ENCODE measurements around the gene NBAS.

NBAS gene

DNA sequence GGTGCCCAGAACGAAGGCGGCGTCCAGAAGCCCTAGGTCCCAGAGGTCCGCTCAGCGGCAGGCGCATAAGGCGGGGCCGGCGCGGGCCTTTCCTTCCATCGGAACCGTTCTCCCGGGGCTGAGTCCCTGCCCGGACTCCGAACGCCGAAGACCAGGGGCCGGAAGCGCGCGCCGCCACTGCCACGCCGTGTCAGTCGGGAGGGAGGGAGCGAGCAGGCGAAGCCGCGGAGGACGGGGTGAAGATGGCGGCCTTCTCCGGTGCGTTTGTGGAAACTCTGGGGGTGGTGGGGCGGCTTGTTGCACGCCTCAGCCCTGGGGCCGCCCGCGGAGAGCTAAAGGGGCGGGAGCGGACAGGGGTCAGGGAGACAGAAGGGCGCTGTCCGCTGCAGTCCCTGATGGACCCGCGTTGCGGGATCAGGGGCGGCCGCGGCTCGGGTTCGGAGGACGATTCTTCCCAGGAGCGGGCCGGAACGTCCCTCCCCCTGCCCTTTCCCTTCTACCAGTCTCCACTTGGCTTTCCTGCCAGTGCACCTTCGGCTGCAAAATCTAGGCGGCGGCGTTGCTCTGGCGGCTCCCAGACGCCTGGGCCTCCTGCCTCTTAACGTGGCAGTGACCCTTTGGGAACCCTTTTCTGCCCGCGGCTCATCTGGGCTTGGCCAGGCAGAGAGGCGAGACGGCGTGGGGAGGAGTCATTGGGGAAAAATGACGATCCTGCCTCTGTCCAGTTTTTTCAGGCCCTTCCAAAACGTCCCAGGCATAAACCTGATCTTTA is 30.7 kb upstream of the NBAS start, which contains the start of gene DDX1 (continued):
- TF ChIP-seq ZNF146 (tag by site-specific recombination; IDR thresholded peaks at IDR 0.05) (no peak; the same call in 1 of the 2 replicates), ZNF274 (IDR thresholded peaks at IDR 0.05; ENCODE audit: low read length) (no peak), ZNF274 (tag by site-specific recombination; IDR thresholded peaks at IDR 0.05; ENCODE audit: borderline replicate concordance) (no peak), KLF9 (tag by site-specific recombination; IDR thresholded peaks at IDR 0.05; ENCODE audit: low read depth) (peak; percentile 56; the same call in 1 of the 2 replicates), GLIS2 (tag by site-specific recombination; IDR thresholded peaks at IDR 0.05) (no peak), ZNF76 (tag by site-specific recombination; IDR thresholded peaks at IDR 0.05; ENCODE audit: borderline replicate concordance, low read depth) (peak; percentile 81; the same call in 1 of the 2 replicates), ZNF423 (tag by site-specific recombination; IDR thresholded peaks at IDR 0.05) (no peak), ZNF341 (tag by site-specific recombination; IDR thresholded peaks at IDR 0.05; ENCODE audit: low read depth) (peak; percentile 67), SP2 (tag by site-specific recombination; IDR thresholded peaks at IDR 0.05) (peak; percentile 63), ZNF843 (tag by site-specific recombination; IDR thresholded peaks at IDR 0.05) (no peak), ZNF184 (tag by site-specific recombination; IDR thresholded peaks at IDR 0.05) (0 out of 2 replicates have a peak, but pooled peaks have one; percentile 49), ZNF610 (tag by site-specific recombination; IDR thresholded peaks at IDR 0.05; ENCODE audit: borderline replicate concordance) (peak; percentile 70; the same call in 1 of the 2 replicates), ZFP3 (tag by site-specific recombination; IDR thresholded peaks at IDR 0.05; ENCODE audit: low read depth) (no peak), ZNF501 (tag by site-specific recombination; IDR thresholded peaks at IDR 0.05) (peak; percentile 96), ZNF654 (tag by site-specific recombination; IDR thresholded peaks at IDR 0.05; ENCODE audit: low read depth) (no peak), HOXC10 (CRISPR knock-in tag; IDR thresholded peaks at IDR 0.05) (peak; percentile 90; the same call in 1 of the 2 replicates), ZBTB48 (tag by site-specific recombination; IDR thresholded peaks at IDR 0.05) (peak; percentile 54), ZBTB7A (tag by site-specific recombination; IDR thresholded peaks at IDR 0.05; ENCODE audit: low read depth) (no peak), ZNF544 (tag by site-specific recombination; IDR thresholded peaks at IDR 0.05) (no peak), ZNF664 (tag by site-specific recombination; IDR thresholded peaks at IDR 0.05) (no peak), ZNF391 (tag by site-specific recombination; IDR thresholded peaks at IDR 0.05; ENCODE audit: borderline replicate concordance, low read depth) (peak; percentile 85; the same call in 1 of the 2 replicates), ZNF37A (tag by site-specific recombination; IDR thresholded peaks at IDR 0.05) (0 out of 2 replicates have a peak, but pooled peaks have one; percentile 36), ZNF2 (tag by site-specific recombination; IDR thresholded peaks at IDR 0.05) (peak; percentile 81), TRIM28 (IDR thresholded peaks at IDR 0.05; ENCODE audit: borderline replicate concordance, low read length) (peak; percentile 55; the same call in 1 of the 2 replicates), ZFP41 (tag by site-specific recombination; IDR thresholded peaks at IDR 0.05; ENCODE audit: borderline replicate concordance) (no peak), YY1 (tag by site-specific recombination; IDR thresholded peaks at IDR 0.05) (peak; percentile 84)
- TF ChIP-seq, protein P1, sequence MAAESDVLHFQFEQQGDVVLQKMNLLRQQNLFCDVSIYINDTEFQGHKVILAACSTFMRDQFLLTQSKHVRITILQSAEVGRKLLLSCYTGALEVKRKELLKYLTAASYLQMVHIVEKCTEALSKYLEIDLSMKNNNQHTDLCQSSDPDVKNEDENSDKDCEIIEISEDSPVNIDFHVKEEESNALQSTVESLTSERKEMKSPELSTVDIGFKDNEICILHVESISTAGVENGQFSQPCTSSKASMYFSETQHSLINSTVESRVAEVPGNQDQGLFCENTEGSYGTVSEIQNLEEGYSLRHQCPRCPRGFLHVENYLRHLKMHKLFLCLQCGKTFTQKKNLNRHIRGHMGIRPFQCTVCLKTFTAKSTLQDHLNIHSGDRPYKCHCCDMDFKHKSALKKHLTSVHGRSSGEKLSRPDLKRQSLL (tag by site-specific recombination; IDR thresholded peaks at IDR 0.05) = no peak
- TF ChIP-seq, protein P2, sequence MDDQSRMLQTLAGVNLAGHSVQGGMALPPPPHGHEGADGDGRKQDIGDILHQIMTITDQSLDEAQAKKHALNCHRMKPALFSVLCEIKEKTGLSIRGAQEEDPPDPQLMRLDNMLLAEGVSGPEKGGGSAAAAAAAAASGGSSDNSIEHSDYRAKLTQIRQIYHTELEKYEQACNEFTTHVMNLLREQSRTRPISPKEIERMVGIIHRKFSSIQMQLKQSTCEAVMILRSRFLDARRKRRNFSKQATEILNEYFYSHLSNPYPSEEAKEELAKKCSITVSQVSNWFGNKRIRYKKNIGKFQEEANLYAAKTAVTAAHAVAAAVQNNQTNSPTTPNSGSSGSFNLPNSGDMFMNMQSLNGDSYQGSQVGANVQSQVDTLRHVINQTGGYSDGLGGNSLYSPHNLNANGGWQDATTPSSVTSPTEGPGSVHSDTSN (CRISPR knock-in tag; IDR thresholded peaks at IDR 0.05) = peak; percentile 70
- TF ChIP-seq, protein P3, sequence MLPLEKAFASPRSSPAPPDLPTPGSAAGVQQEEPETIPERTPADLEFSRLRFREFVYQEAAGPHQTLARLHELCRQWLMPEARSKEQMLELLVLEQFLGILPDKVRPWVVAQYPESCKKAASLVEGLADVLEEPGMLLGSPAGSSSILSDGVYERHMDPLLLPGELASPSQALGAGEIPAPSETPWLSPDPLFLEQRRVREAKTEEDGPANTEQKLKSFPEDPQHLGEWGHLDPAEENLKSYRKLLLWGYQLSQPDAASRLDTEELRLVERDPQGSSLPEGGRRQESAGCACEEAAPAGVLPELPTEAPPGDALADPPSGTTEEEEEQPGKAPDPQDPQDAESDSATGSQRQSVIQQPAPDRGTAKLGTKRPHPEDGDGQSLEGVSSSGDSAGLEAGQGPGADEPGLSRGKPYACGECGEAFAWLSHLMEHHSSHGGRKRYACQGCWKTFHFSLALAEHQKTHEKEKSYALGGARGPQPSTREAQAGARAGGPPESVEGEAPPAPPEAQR (tag by site-specific recombination; IDR thresholded peaks at IDR 0.05) = 0 out of 2 replicates have a peak, but pooled peaks have one; percentile 47
- TF ChIP-seq, protein P4, sequence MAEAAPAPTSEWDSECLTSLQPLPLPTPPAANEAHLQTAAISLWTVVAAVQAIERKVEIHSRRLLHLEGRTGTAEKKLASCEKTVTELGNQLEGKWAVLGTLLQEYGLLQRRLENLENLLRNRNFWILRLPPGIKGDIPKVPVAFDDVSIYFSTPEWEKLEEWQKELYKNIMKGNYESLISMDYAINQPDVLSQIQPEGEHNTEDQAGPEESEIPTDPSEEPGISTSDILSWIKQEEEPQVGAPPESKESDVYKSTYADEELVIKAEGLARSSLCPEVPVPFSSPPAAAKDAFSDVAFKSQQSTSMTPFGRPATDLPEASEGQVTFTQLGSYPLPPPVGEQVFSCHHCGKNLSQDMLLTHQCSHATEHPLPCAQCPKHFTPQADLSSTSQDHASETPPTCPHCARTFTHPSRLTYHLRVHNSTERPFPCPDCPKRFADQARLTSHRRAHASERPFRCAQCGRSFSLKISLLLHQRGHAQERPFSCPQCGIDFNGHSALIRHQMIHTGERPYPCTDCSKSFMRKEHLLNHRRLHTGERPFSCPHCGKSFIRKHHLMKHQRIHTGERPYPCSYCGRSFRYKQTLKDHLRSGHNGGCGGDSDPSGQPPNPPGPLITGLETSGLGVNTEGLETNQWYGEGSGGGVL (tag by site-specific recombination; IDR thresholded peaks at IDR 0.05) = no peak
- TF ChIP-seq, protein P5, sequence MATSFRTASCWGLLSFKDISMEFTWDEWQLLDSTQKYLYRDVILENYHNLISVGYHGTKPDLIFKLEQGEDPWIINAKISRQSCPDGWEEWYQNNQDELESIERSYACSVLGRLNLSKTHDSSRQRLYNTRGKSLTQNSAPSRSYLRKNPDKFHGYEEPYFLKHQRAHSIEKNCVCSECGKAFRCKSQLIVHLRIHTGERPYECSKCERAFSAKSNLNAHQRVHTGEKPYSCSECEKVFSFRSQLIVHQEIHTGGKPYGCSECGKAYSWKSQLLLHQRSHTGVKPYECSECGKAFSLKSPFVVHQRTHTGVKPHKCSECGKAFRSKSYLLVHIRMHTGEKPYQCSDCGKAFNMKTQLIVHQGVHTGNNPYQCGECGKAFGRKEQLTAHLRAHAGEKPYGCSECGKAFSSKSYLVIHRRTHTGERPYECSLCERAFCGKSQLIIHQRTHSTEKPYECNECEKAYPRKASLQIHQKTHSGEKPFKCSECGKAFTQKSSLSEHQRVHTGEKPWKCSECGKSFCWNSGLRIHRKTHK (tag by site-specific recombination; IDR thresholded peaks at IDR 0.05) = no peak
- TF ChIP-seq, protein P6, sequence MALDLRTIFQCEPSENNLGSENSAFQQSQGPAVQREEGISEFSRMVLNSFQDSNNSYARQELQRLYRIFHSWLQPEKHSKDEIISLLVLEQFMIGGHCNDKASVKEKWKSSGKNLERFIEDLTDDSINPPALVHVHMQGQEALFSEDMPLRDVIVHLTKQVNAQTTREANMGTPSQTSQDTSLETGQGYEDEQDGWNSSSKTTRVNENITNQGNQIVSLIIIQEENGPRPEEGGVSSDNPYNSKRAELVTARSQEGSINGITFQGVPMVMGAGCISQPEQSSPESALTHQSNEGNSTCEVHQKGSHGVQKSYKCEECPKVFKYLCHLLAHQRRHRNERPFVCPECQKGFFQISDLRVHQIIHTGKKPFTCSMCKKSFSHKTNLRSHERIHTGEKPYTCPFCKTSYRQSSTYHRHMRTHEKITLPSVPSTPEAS (tag by site-specific recombination; IDR thresholded peaks at IDR 0.05) = peak; percentile 58
